Neuronal stem cell (in vitro differentiated cells): ENCODE results near the gene HIVEP2.
"Not testable (repeated sequence)": the region's sequence is repeated elsewhere in the genome, so short reads cannot be mapped to it uniquely, and the experiment has no call there.

Experiments
- DNase-seq: peaks from one replicate; pipeline ENCODE4 v3.0.0-alpha.2; 2013; ENCODE audit warnings: low spot score
- H2AFZ ChIP-seq: one replicate; pipeline ENCODE4 v1.6.1; 2013; ENCODE audit warnings: mild to moderate bottlenecking, low read length, inconsistent platforms
- H2AK5ac ChIP-seq: 2 replicates; pipeline ENCODE4 v1.6.1; 2013; ENCODE audit warnings: low read depth, mild to moderate bottlenecking, inconsistent platforms, low read length, moderate library complexity, mixed read lengths
- H2BK120ac ChIP-seq: 2 replicates; pipeline ENCODE4 v1.6.1; 2013; ENCODE audit warnings: low read depth, mild to moderate bottlenecking, inconsistent platforms, low read length, moderate library complexity, mixed read lengths
- H2BK12ac ChIP-seq: one replicate; pipeline ENCODE4 v1.6.1; 2013; ENCODE audit warnings: low read length, inconsistent platforms
- H2BK15ac ChIP-seq: 2 replicates; pipeline ENCODE4 v1.6.1; 2013; ENCODE audit warnings: mild to moderate bottlenecking, low read length, inconsistent platforms, mixed read lengths
- H2BK5ac ChIP-seq: one replicate; pipeline ENCODE4 v1.6.1; 2013; ENCODE audit warnings: inconsistent platforms, mild to moderate bottlenecking, low read length, moderate library complexity
- H3K14ac ChIP-seq: one replicate; pipeline ENCODE4 v1.6.1; 2013; ENCODE audit warnings: low read length, inconsistent platforms
- H3K18ac ChIP-seq: 2 replicates; pipeline ENCODE4 v1.6.1; 2013; ENCODE audit warnings: low read length, inconsistent platforms
- H3K23ac ChIP-seq: 2 replicates; pipeline ENCODE4 v1.6.1; 2013; ENCODE audit warnings: low read depth, mild to moderate bottlenecking, mixed read lengths, low read length, inconsistent platforms; ENCODE audit not compliant: poor library complexity
- H3K27ac ChIP-seq: replicated peaks from 3 replicates; pipeline ENCODE4 v1.5.1; 2013; ENCODE audit warnings: low read length, inconsistent platforms
- H3K27me3 ChIP-seq, 3 experiments: 2 replicates each; pipeline ENCODE4 v1.6.1; 2013; ENCODE audit warnings: low read length in 3 of 3, mild to moderate bottlenecking in 2 of 3, inconsistent platforms in 1 of 3, low read depth in 1 of 3, mixed read lengths in 1 of 3, moderate library complexity in 1 of 3; ENCODE audit not compliant: control insufficient read depth in 3 of 3, insufficient read depth in 3 of 3
- H3K36me3 ChIP-seq, 2 donors: replicated peaks in 1 of 2; 2 replicates each; pipeline ENCODE4 v1.6.1; 2013; ENCODE audit warnings: low read length in 2 of 2; ENCODE audit not compliant: control insufficient read depth in 2 of 2, insufficient read depth in 2 of 2
- H3K4ac ChIP-seq: 2 replicates; pipeline ENCODE4 v1.6.1; 2013; ENCODE audit warnings: inconsistent platforms, mild to moderate bottlenecking, low read length, moderate library complexity
- H3K4me1 ChIP-seq, 2 donors: 1 replicate in 1 of 2; 2 replicates in 1 of 2; pipeline ENCODE4 v1.6.1; 2013; ENCODE audit warnings: low read length in 2 of 2, low read depth in 1 of 2; ENCODE audit not compliant: control insufficient read depth in 2 of 2, insufficient read depth in 1 of 2
- H3K4me2 ChIP-seq: one replicate; pipeline ENCODE4 v1.6.1; 2013; ENCODE audit warnings: mild to moderate bottlenecking, low read length, inconsistent platforms; ENCODE audit not compliant: insufficient read depth, poor library complexity, severe bottlenecking
- H3K4me3 ChIP-seq, 2 donors: 2 replicates each; pipeline ENCODE4 v1.5.1; 2013; ENCODE audit warnings: low read length in 2 of 2, mild to moderate bottlenecking in 2 of 2, inconsistent platforms in 1 of 2, moderate library complexity in 1 of 2
- H3K79me1 ChIP-seq: one replicate; pipeline ENCODE4 v1.6.1; 2013; ENCODE audit warnings: low read depth, mild to moderate bottlenecking, inconsistent platforms, low read length, moderate library complexity
- H3K9ac ChIP-seq: one replicate; pipeline ENCODE4 v1.6.1; 2013; ENCODE audit warnings: mild to moderate bottlenecking, low read depth, low read length, inconsistent platforms; ENCODE audit not compliant: poor library complexity
- H3K9me3 ChIP-seq, 2 donors: replicated peaks in 1 of 2; 2 replicates each; pipeline versions ENCODE3 to v1.6.1; 2013; ENCODE audit warnings: low read length in 2 of 2, mild to moderate bottlenecking in 2 of 2, inconsistent platforms in 1 of 2, low read depth in 1 of 2, mixed read lengths in 1 of 2, moderate library complexity in 1 of 2; ENCODE audit not compliant: control insufficient read depth in 2 of 2, insufficient read depth in 1 of 2
- H4K8ac ChIP-seq: one replicate; pipeline ENCODE4 v1.6.1; 2013; ENCODE audit warnings: low read depth, mild to moderate bottlenecking, inconsistent platforms, low read length, moderate library complexity
- H4K91ac ChIP-seq: one replicate; pipeline ENCODE4 v1.6.1; 2013; ENCODE audit warnings: low read length, low read depth, mild to moderate bottlenecking, inconsistent platforms; ENCODE audit not compliant: poor library complexity
- WGBS, 2 donors: extraction: QIAGEN DNeasy Blood & Tissue Kit; methylation state at CpG; one replicate each; pipeline ENCODE4 v1.1.7; 2013; ENCODE audit warnings: missing lambda C conversion rate in 2 of 2, mixed read lengths in 1 of 2; ENCODE audit not compliant: insufficient read length in 2 of 2, insufficient replicate concordance in 1 of 2; ENCODE audit errors: extremely low coverage in 2 of 2; 5-methylcytosine and 5-hydroxymethylcytosine counted together

The HIVEP2 gene

DNA sequence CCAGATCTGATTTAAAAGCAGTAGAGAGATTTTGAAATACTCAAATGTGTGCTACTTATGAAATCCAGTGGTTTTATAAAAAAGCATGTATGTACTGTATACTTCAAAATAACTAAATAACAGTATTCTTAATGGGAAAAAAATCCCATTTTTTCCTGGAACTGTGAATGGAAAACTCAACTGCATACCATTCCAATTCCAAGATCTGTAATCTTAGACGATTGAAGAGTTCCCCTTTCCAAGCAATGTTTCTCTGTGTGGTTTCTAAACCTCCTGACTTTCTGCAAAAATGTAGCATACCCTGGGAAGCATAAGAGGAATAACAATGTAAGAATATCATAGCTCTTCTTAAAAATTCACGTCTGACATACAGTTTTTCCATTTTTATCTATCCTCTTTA is 40.3 kb upstream of the HIVEP2 start:
- Histone ChIP-seq H2AK5ac (no peak overlapping the region), H3K4me1 (no peaks in the 10 kb centered on the region), H3K9ac (no peak overlapping the region), H3K18ac (no peak overlapping the region), H2BK120ac (no peak overlapping the region), H3K23ac (no peak overlapping the region), H3K79me1 (no peaks in the 10 kb centered on the region), H3K36me3 (no peaks in the 10 kb centered on the region), H2BK15ac (no peak overlapping the region), H2BK12ac (no peak overlapping the region), H4K8ac (no peak overlapping the region), H3K4me3 (no peak overlapping the region), H3K27me3 (no peaks in the 10 kb centered on the region), H2BK5ac (no peak overlapping the region), H3K27ac (no peak overlapping the region), H3K4me2 (no peak overlapping the region), H3K9me3 (no peaks in the 10 kb centered on the region), H3K4ac (no peak overlapping the region), H4K91ac (no peak overlapping the region), H2AFZ (no peak overlapping the region), H3K14ac (no peak overlapping the region)
- WGBS, 2 donors = no CpG with 5 or more reads among the region's 2 CpGs
- DNase-seq = no peak

DNA sequence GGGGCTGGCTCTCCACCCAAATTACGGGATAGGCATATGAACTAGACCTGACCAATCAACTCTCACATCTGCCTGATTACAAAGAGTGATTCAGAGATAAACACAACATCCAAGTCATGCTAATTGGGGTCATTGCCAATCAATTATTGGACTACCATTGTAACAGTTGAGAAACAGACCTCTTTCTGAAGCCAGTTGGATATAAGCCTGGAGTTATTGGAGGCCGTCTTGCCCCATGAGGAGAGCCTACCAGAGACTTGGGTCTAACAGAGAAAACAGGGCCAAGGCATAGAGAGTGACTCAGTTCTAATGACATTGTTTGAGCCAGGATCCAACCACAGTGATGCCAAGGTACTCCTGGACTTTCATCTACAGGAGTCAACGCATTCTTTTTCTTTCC is 39.4 kb upstream of the HIVEP2 start:
- no peak overlapping the region for H2BK12ac ChIP-seq
- H3K4me2 ChIP-seq = no peak overlapping the region
- no peak overlapping the region for H3K14ac ChIP-seq
- no peak overlapping the region for H4K91ac ChIP-seq
- H3K9ac ChIP-seq = no peak overlapping the region
- no peak overlapping the region for H2BK15ac ChIP-seq
- H3K9me3 ChIP-seq = no peaks in the 10 kb centered on the region
- WGBS, 2 donors = no CpG with 5 or more reads among the region's 3 CpGs
- no peak overlapping the region for H2BK5ac ChIP-seq
- H3K27me3 ChIP-seq = no peaks in the 10 kb centered on the region
- no peak overlapping the region for H2AFZ ChIP-seq
- H3K27ac ChIP-seq = no peak overlapping the region
- no peaks in the 10 kb centered on the region for H3K4me1 ChIP-seq
- no peaks in the 10 kb centered on the region for H3K36me3 ChIP-seq
- H2AK5ac ChIP-seq = no peak overlapping the region
- H3K18ac ChIP-seq = no peak overlapping the region
- DNase-seq = no peak
- H4K8ac ChIP-seq = no peak overlapping the region
- no peak overlapping the region for H2BK120ac ChIP-seq
- no peak overlapping the region for H3K4me3 ChIP-seq
- no peak overlapping the region for H3K23ac ChIP-seq
- no peak overlapping the region for H3K4ac ChIP-seq
- no peaks in the 10 kb centered on the region for H3K79me1 ChIP-seq

DNA sequence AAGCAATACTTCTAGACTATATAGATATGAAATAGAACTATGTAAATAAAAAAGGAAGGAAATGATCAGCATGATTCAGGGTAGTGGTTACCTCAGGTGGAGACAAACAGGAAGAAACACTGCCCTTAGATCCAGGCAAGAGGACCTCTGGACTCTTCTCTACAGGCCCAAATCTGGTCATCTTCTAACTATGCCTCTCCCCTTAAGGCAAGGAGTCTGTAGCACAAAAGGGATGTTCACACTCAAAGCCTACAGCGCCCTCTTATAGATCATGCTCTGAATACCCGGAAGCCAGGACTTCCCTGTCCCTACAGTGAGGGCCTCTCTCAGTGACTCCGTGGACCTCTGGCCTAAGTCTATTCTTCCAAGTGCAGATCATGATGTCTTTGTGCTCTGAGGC is 30.4 kb upstream of the HIVEP2 start:
- no peak overlapping the region for H2BK120ac ChIP-seq
- no peak overlapping the region for H3K4me3 ChIP-seq
- H4K91ac ChIP-seq = no peak overlapping the region
- H2AK5ac ChIP-seq = no peak overlapping the region
- no peak overlapping the region for H3K23ac ChIP-seq
- H3K4ac ChIP-seq = no peak overlapping the region
- H3K4me2 ChIP-seq = no peak overlapping the region
- no peak overlapping the region for H3K18ac ChIP-seq
- no peaks in the 10 kb centered on the region for H3K36me3 ChIP-seq
- no peaks in the 10 kb centered on the region for H3K4me1 ChIP-seq
- H2BK5ac ChIP-seq = no peak overlapping the region
- WGBS, 2 donors = no CpG with 5 or more reads among the region's 3 CpGs
- H3K79me1 ChIP-seq = no peaks in the 10 kb centered on the region
- H2BK12ac ChIP-seq = no peak overlapping the region
- no peak overlapping the region for H2BK15ac ChIP-seq
- no peak overlapping the region for H2AFZ ChIP-seq
- H4K8ac ChIP-seq = no peak overlapping the region
- DNase-seq = no peak
- no peaks in the 10 kb centered on the region for H3K9me3 ChIP-seq
- H3K9ac ChIP-seq = no peak overlapping the region
- no peaks in the 10 kb centered on the region for H3K27me3 ChIP-seq
- H3K14ac ChIP-seq = no peak overlapping the region
- no peak overlapping the region for H3K27ac ChIP-seq

DNA sequence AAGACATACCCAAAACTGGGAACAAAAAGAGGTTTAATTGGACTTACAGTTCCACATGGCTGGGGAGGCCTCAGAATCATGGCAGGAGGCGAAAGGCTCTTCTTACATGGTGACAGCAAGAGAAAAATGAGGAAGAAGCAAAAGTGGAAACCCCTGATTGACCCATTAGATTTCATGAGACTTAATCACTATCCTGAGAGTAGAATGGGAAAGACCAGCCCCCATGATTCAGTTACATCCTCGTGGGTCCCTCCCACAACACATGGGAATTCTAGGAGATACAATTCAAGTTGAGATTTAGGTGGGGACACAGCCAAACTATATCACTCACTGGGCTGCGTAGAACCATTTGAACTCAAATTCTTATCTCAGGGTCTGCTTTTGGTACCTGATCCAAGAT is 26.0 kb upstream of the HIVEP2 start:
- H3K23ac ChIP-seq, H3K27me3 ChIP-seq, DNase-seq, H3K9ac ChIP-seq, H2BK5ac ChIP-seq, H3K18ac ChIP-seq, H4K91ac ChIP-seq, H4K8ac ChIP-seq, H3K4me3 ChIP-seq, H2BK15ac ChIP-seq, H2AK5ac ChIP-seq, H2BK120ac ChIP-seq, H2BK12ac ChIP-seq, H3K9me3 ChIP-seq, H3K36me3 ChIP-seq, H3K4ac ChIP-seq, H2AFZ ChIP-seq, H3K4me2 ChIP-seq, H3K4me1 ChIP-seq, H3K27ac ChIP-seq, H3K14ac ChIP-seq, H3K79me1 ChIP-seq: not testable (repeated sequence)
- no CpG with 5 or more reads among the region's 3 CpGs for WGBS, 2 donors
